ENCODE results near the gene SIVA1.

The SIVA1 gene

GRCh38 chr14:104730487-104730886 lies 22.5 kb upstream of the SIVA1 start (continued):
- TF ChIP-seq ZNF133 (tag by site-specific recombination; IDR thresholded peaks at IDR 0.05) (no peak), KLF1 (tag by site-specific recombination; IDR thresholded peaks at IDR 0.05) (no peak), ZNF202 (tag by site-specific recombination; IDR thresholded peaks at IDR 0.05; ENCODE audit: borderline replicate concordance) (no peak), ZNF830 (tag by site-specific recombination; IDR thresholded peaks at IDR 0.05; ENCODE audit: low read depth) (no peak), HIC1 (tag by site-specific recombination; IDR thresholded peaks at IDR 0.05) (no peak)

GRCh38 chr14:104731320-104732294 lies 21.3 kb upstream of the SIVA1 start:
- Histone ChIP-seq H3K4me3 (ENCODE audit: low read depth, low read length) (no peak overlapping the region), H3K36me3 (ENCODE audit: control insufficient read depth in 2 of 2, insufficient read depth in 1 of 2, low read length in 2 of 2) (no peaks in the 10 kb centered on the region), H3K9me3 (ENCODE audit: control insufficient read depth, insufficient read depth, low read depth, low read length) (no peaks in the 10 kb centered on the region), H3K27ac (ENCODE audit: extremely low read depth, low read depth, low read length) (no peak overlapping the region), H3K4me1 (ENCODE audit: control insufficient read depth, insufficient read depth, low read length) (no peaks in the 10 kb centered on the region)
- ChIA-PET CTCF (interaction anchor here (1.2 kb wide), 1 partner anchor 18 kb away, joined by 3 read pairs; no protein-coding TSS in a partner anchor), POLR2A (interaction anchor here (0.9 kb wide), 1 partner anchor 21 kb away, joined by 3 read pairs; the partner anchor contains the start of gene SIVA1)
- TF ChIP-seq ZNF416 (tag by site-specific recombination; IDR thresholded peaks at IDR 0.05) (no peak), ZNF610 (tag by site-specific recombination; IDR thresholded peaks at IDR 0.05; ENCODE audit: borderline replicate concordance) (no peak), ZNF433 (tag by site-specific recombination; IDR thresholded peaks at IDR 0.05; ENCODE audit: low read depth) (no peak), ZNF76 (tag by site-specific recombination; IDR thresholded peaks at IDR 0.05; ENCODE audit: borderline replicate concordance, low read depth) (no peak), REST (tag by site-specific recombination; IDR thresholded peaks at IDR 0.05) (no peak), ZNF658 (tag by site-specific recombination; IDR thresholded peaks at IDR 0.05) (no peak), ZNF132 (tag by site-specific recombination; IDR thresholded peaks at IDR 0.05; ENCODE audit: borderline replicate concordance) (no peak), ZNF791 (tag by site-specific recombination; IDR thresholded peaks at IDR 0.05) (no peak), ZNF48 (tag by site-specific recombination; IDR thresholded peaks at IDR 0.05) (no peak), ZNF202 (tag by site-specific recombination; IDR thresholded peaks at IDR 0.05; ENCODE audit: borderline replicate concordance) (no peak), ZNF654 (tag by site-specific recombination; IDR thresholded peaks at IDR 0.05; ENCODE audit: low read depth) (no peak), ZNF140 (tag by site-specific recombination; IDR thresholded peaks at IDR 0.05) (no peak), GLIS1 (tag by site-specific recombination; IDR thresholded peaks at IDR 0.05) (peak; percentile 37; the same call in 1 of the 2 replicates), ZBTB21 (tag by site-specific recombination; IDR thresholded peaks at IDR 0.05) (no peak), AEBP2 (tag by site-specific recombination; IDR thresholded peaks at IDR 0.05; ENCODE audit: borderline replicate concordance) (no peak), ZBTB8A (tag by site-specific recombination; IDR thresholded peaks at IDR 0.05) (peak; percentile 29; the same call in 1 of the 2 replicates)
- TF ChIP-seq, protein P1, sequence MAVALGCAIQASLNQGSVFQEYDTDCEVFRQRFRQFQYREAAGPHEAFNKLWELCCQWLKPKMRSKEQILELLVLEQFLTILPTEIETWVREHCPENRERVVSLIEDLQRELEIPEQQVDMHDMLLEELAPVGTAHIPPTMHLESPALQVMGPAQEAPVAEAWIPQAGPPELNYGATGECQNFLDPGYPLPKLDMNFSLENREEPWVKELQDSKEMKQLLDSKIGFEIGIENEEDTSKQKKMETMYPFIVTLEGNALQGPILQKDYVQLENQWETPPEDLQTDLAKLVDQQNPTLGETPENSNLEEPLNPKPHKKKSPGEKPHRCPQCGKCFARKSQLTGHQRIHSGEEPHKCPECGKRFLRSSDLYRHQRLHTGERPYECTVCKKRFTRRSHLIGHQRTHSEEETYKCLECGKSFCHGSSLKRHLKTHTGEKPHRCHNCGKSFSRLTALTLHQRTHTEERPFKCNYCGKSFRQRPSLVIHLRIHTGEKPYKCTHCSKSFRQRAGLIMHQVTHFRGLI (tag by site-specific recombination; IDR thresholded peaks at IDR 0.05): no peak
- TF ChIP-seq, protein P2, sequence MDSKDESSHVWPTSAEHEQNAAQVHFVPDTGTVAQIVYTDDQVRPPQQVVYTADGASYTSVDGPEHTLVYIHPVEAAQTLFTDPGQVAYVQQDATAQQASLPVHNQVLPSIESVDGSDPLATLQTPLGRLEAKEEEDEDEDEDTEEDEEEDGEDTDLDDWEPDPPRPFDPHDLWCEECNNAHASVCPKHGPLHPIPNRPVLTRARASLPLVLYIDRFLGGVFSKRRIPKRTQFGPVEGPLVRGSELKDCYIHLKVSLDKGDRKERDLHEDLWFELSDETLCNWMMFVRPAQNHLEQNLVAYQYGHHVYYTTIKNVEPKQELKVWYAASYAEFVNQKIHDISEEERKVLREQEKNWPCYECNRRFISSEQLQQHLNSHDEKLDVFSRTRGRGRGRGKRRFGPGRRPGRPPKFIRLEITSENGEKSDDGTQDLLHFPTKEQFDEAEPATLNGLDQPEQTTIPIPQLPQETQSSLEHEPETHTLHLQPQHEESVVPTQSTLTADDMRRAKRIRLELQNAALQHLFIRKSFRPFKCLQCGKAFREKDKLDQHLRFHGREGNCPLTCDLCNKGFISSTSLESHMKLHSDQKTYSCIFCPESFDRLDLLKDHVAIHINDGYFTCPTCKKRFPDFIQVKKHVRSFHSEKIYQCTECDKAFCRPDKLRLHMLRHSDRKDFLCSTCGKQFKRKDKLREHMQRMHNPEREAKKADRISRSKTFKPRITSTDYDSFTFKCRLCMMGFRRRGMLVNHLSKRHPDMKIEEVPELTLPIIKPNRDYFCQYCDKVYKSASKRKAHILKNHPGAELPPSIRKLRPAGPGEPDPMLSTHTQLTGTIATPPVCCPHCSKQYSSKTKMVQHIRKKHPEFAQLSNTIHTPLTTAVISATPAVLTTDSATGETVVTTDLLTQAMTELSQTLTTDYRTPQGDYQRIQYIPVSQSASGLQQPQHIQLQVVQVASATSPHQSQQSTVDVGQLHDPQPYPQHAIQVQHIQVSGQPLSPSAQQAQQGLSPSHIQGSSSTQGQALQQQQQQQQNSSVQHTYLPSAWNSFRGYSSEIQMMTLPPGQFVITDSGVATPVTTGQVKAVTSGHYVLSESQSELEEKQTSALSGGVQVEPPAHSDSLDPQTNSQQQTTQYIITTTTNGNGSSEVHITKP (tag by site-specific recombination; IDR thresholded peaks at IDR 0.05): peak; percentile 86
